PC-3 (cell line): ENCODE data around the gene APBB2. TPM values are rescaled to one million over a fixed set of nuclear protein-coding genes. Genes with fewer than 3 reads are reported as not detected.

Source experiments
- ATAC-seq: fragments of 200-7000 bp; cut with Tn5 transposase; 2 replicates; pipeline ENCODE4 v1.9.1; 2020; ENCODE audit warnings: mild to moderate bottlenecking, moderate library complexity
- BruUV-seq: library from RNA; stranded (reverse); fragments of 400-500 nt; replicated peaks from 2 replicates; lab custom pipeline; 2021; lab: Mats Ljungman, UMichigan
- CTCF ChIA-PET: fragments of 300-600 bp; sonication (Branson Sonifier 250); formaldehyde crosslinking; loops from one replicate; lab custom pipeline; 2022; ENCODE audit warnings: antibody characterized with exemption; lab: Charles Lee
- POLR2A ChIA-PET: fragments of 300-600 bp; sonication (Branson Sonifier 250); formaldehyde crosslinking; loops from one replicate; lab custom pipeline; 2022; ENCODE audit warnings: antibody characterized with exemption; ENCODE audit not compliant: unreplicated experiment; lab: Charles Lee
- DNase-seq: peaks from one replicate; pipeline ENCODE4 v3.0.0-alpha.2; 2015
- H2AFZ ChIP-seq: fragments of 300-600 bp; sonication (generic); 2 replicates; pipeline ENCODE4 v1.6.0; 2016; ENCODE audit warnings: antibody characterized with exemption, low read length
- H3F3A ChIP-seq: fragments of 300-600 bp; sonication (generic); one replicate; pipeline ENCODE4 v1.6.0; 2017; ENCODE audit warnings: antibody characterized with exemption, low read length, control low read depth, mild to moderate bottlenecking; ENCODE audit not compliant: unreplicated experiment
- H3K27ac ChIP-seq: fragments of 300-600 bp; sonication (generic); 2 replicates; pipeline ENCODE4 v1.5.1; 2016; ENCODE audit warnings: mild to moderate bottlenecking, low read length
- H3K27me3 ChIP-seq: fragments of 300-600 bp; sonication (generic); 2 replicates; pipeline ENCODE4 v1.6.1; 2016; ENCODE audit warnings: low read length, mixed read lengths
- H3K36me3 ChIP-seq: fragments of 300-600 bp; sonication (generic); 2 replicates; pipeline ENCODE4 v1.6.1; 2016; ENCODE audit warnings: low read depth, mixed run types, low read length, mixed read lengths
- H3K4me1 ChIP-seq: fragments of 300-600 bp; sonication (generic); 2 replicates; pipeline ENCODE4 v1.5.1; 2016; ENCODE audit warnings: low read length; ENCODE audit not compliant: insufficient read depth
- H3K4me2 ChIP-seq: fragments of 300-600 bp; sonication (generic); 2 replicates; pipeline ENCODE4 v1.6.0; 2016; ENCODE audit warnings: low read length
- H3K4me3 ChIP-seq: fragments of 300-600 bp; sonication (generic); 2 replicates; pipeline ENCODE4 v1.5.1; 2016; ENCODE audit warnings: mild to moderate bottlenecking, low read length, mixed read lengths
- H3K79me2 ChIP-seq: fragments of 300-600 bp; sonication (generic); 2 replicates; pipeline ENCODE4 v1.6.1; 2017; ENCODE audit warnings: low read length, mixed read lengths
- H3K9ac ChIP-seq: fragments of 300-600 bp; sonication (generic); 2 replicates; pipeline ENCODE4 v1.6.0; 2016; ENCODE audit warnings: mild to moderate bottlenecking, low read length
- H3K9me2 ChIP-seq: fragments of 300-600 bp; sonication (generic); replicated peaks from 2 replicates; pipeline ENCODE4 v1.6.1; 2016; ENCODE audit warnings: mixed run types, low read length, mixed read lengths
- H3K9me3 ChIP-seq: fragments of 300-600 bp; sonication (generic); 2 replicates; pipeline ENCODE4 v1.6.1; 2016; ENCODE audit warnings: low read length, mixed read lengths
- H4K20me1 ChIP-seq: fragments of 300-600 bp; sonication (generic); 2 replicates; pipeline ENCODE4 v1.6.1; 2016; ENCODE audit warnings: low read length, mixed read lengths
- EZH2 ChIP-seq: fragments of 300-600 bp; sonication (generic); IDR thresholded peaks from one replicate; pipeline ENCODE4 v1.6.1; 2017; ENCODE audit warnings: antibody characterized with exemption, mild to moderate bottlenecking, low read length; ENCODE audit not compliant: unreplicated experiment
- EZH2phosphoT487 ChIP-seq: fragments of 300-600 bp; sonication (generic); IDR thresholded peaks from 2 replicates; pipeline ENCODE4 v1.6.1; 2018; ENCODE audit warnings: mild to moderate bottlenecking, antibody characterized with exemption, low read length, borderline replicate concordance
- intact Hi-C: fragments of 100-400 bp; cut with micrococcal nuclease; formaldehyde crosslinking; loops from 2 replicates; pipeline ENCODE4 v1.9.0; 2023
- total RNA-seq: library from RNA; depleted of rRNA; stranded (reverse); fragments of >200 nt; gene quantifications from 2 replicates; pipeline ENCODE4 v1.2.3, GENCODE V29; 2014
- TF ChIP-seq, protein P1 (sequence below): fragments of 300-600 bp; sonication (generic); conservative IDR thresholded peaks from 2 replicates; pipeline ENCODE4 v1.5.1; 2017; ENCODE audit warnings: antibody characterized with exemption, low read depth, mild to moderate bottlenecking, low read length

APBB2 gene
- total RNA-seq, 1 experiment from 2014 or later, result 24.7 TPM

DNA sequence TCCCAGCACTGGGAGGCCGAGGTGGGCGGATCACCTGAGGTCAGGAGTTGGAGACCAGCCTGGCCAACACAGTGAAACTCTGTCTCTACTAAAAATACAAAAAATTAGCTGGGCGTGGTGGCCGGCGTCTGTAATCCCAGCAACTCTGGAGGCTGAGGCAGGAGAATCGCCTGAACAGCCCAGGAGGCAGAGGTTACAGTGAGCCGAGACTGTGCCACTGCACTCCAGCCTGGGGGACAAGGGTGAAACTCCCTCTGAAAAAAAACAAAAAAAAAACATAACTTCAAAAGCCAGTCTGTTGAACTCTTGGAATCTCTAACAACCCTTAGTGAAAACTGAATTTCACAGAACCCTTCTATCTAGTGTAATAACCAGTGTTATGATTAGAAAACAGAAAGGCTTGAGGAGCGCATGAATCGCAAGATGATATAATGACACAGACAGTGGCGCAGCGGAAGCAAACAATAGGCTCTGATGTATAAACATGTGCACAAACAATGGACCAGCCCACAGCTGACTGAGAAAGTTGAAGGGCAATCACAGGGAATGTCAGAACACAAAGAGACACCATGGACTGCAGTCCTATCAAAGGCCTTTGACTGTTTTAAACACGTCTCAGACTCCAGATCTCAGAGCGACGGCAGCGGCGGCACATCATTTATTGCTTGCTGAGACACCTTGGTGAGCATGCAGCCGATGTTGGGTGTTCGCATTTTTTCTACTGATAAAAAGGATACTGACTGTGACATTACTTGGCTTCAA lies 383.0 kb downstream of the APBB2 start:
- Histone ChIP-seq H3K79me2 (no peaks in the 10 kb centered on the region), H4K20me1 (no peaks in the 10 kb centered on the region), H3F3A (no peaks in the 10 kb centered on the region), H3K9me2 (no peaks in the 10 kb centered on the region), H3K9ac (no peak overlapping the region), H2AFZ (no peak overlapping the region), H3K4me3 (no peak overlapping the region), H3K9me3 (no peaks in the 10 kb centered on the region), H3K27me3 (no peaks in the 10 kb centered on the region), H3K36me3 (no peaks in the 10 kb centered on the region; the same call in 1 of the 2 replicates), H3K27ac (no peak overlapping the region), H3K4me2 (no peak overlapping the region), H3K4me1 (no peaks in the 10 kb centered on the region)
- TF ChIP-seq EZH2, result no peak
- TF ChIP-seq, protein P1, sequence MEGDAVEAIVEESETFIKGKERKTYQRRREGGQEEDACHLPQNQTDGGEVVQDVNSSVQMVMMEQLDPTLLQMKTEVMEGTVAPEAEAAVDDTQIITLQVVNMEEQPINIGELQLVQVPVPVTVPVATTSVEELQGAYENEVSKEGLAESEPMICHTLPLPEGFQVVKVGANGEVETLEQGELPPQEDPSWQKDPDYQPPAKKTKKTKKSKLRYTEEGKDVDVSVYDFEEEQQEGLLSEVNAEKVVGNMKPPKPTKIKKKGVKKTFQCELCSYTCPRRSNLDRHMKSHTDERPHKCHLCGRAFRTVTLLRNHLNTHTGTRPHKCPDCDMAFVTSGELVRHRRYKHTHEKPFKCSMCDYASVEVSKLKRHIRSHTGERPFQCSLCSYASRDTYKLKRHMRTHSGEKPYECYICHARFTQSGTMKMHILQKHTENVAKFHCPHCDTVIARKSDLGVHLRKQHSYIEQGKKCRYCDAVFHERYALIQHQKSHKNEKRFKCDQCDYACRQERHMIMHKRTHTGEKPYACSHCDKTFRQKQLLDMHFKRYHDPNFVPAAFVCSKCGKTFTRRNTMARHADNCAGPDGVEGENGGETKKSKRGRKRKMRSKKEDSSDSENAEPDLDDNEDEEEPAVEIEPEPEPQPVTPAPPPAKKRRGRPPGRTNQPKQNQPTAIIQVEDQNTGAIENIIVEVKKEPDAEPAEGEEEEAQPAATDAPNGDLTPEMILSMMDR, result no peak
- TF ChIP-seq EZH2phosphoT487, result no peak
- intact Hi-C loops, result no loop called here
- no TSS peak for BruUV-seq
- ATAC-seq (no peak), DNase-seq (no peak)
- POLR2A ChIA-PET, result no interaction called here
- CTCF ChIA-PET, result no interaction called here

DNA sequence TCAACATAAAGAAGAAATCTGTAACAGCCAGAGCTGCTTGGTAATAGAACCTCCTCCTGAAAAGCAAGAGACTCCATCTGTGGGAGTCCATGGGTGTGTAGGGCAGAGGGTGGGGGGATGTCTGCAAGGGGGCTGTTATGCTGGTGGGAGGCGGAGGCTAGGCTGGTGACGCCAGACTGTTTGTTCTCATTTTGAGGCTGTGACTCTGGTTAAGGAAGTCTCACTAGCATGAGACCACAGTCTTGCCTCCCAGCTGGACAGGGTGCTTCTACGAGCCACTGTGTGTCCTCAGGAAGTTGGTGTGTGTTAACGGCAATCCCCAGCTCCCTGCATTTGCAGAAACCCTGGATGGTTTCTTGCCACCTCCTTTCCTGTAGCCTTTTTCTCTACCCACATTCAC lies 384.8 kb downstream of the APBB2 start:
- DNase-seq (no peak), ATAC-seq (no peak)
- ChIA-PET CTCF (no interaction called here), POLR2A (no interaction called here)
- no peaks in the 10 kb centered on the region for H4K20me1 ChIP-seq
- TF ChIP-seq EZH2 (no peak), EZH2phosphoT487 (no peak)
- TF ChIP-seq, protein P1, result no peak
- no peaks in the 10 kb centered on the region for H3K27me3 ChIP-seq
- intact Hi-C loops, result no loop called here
- H3K4me3 ChIP-seq, result no peak overlapping the region
- H3K4me2 ChIP-seq, result no peak overlapping the region
- H3F3A ChIP-seq, result no peaks in the 10 kb centered on the region
- H3K36me3 ChIP-seq, result no peaks in the 10 kb centered on the region; the same call in 1 of the 2 replicates
- no TSS peak for BruUV-seq
- no peaks in the 10 kb centered on the region for H3K79me2 ChIP-seq
- H3K27ac ChIP-seq, result no peak overlapping the region
- H3K9me2 ChIP-seq, result no peaks in the 10 kb centered on the region
- no peak overlapping the region for H3K9ac ChIP-seq
- H2AFZ ChIP-seq, result no peak overlapping the region
- H3K4me1 ChIP-seq, result no peaks in the 10 kb centered on the region
- H3K9me3 ChIP-seq, result no peaks in the 10 kb centered on the region

DNA sequence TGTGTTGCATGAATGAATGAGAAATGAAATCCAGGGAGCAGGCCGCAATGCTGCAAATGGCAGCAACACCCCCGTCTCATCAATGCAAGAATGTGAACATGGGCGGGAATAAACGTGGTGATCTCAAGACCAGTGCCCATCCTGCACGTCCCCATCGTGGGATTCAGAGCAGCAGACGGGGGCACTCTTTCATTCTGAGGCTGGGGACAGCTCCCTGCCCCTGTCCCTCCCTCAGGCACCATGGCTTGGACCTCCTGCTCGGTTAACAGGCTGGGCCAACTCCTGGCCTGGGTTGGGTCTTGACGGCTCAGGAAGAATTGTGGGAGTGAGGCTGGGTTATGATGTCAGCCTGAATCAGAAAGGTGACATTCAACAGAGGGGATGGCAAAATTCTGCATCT lies 385.7 kb downstream of the APBB2 start:
- H3K27me3 ChIP-seq, result no peaks in the 10 kb centered on the region
- no peak overlapping the region for H2AFZ ChIP-seq
- CTCF ChIA-PET, result no interaction called here
- no peak overlapping the region for H3K27ac ChIP-seq
- H3K9me3 ChIP-seq, result no peaks in the 10 kb centered on the region
- TF ChIP-seq EZH2 (no peak), EZH2phosphoT487 (no peak)
- TF ChIP-seq, protein P1, result no peak
- no peak for ATAC-seq
- H3K9ac ChIP-seq, result no peak overlapping the region
- no peak overlapping the region for H3K4me2 ChIP-seq
- no peaks in the 10 kb centered on the region for H3F3A ChIP-seq
- intact Hi-C loops, result no loop called here
- no peak overlapping the region for H3K4me3 ChIP-seq
- no TSS peak for BruUV-seq
- H3K36me3 ChIP-seq, result no peaks in the 10 kb centered on the region; the same call in 1 of the 2 replicates
- no peaks in the 10 kb centered on the region for H3K79me2 ChIP-seq
- H4K20me1 ChIP-seq, result no peaks in the 10 kb centered on the region
- no peaks in the 10 kb centered on the region for H3K4me1 ChIP-seq
- no peak for DNase-seq
- POLR2A ChIA-PET, result no interaction called here
- H3K9me2 ChIP-seq, result no peaks in the 10 kb centered on the region
